Liver (tissue), 9 donors: Measurements from ENCODE around the gene MIER1. TPM values are rescaled to one million over a fixed set of nuclear protein-coding genes. Genes with fewer than 3 reads are reported as not detected.

ENCODE experiments used
- DNase-seq: peaks from one replicate; pipeline ENCODE4 v3.0.0-alpha.2; 2017; ENCODE audit warnings: low spot score
- H3K27ac ChIP-seq, 2 donors: one replicate each; pipeline ENCODE4 v1.7.0; 2013; ENCODE audit warnings: inconsistent platforms in 2 of 2, low read length in 2 of 2, control low read depth in 1 of 2, low read depth in 1 of 2, mild to moderate bottlenecking in 1 of 2
- H3K27me3 ChIP-seq, 4 donors: one replicate each; pipeline versions ENCODE4 v1.6.1 to v1.7.0; 2013; ENCODE audit warnings: low read length in 3 of 4, inconsistent platforms in 1 of 4, mild to moderate bottlenecking in 1 of 4, moderate library complexity in 1 of 4; ENCODE audit not compliant: control insufficient read depth in 4 of 4, insufficient read depth in 4 of 4
- H3K36me3 ChIP-seq, 4 donors: one replicate each; pipeline versions ENCODE4 v1.6.1 to v1.7.0; 2013; ENCODE audit warnings: low read length in 3 of 4, mild to moderate bottlenecking in 3 of 4, low read depth in 1 of 4, moderate library complexity in 1 of 4; ENCODE audit not compliant: control insufficient read depth in 4 of 4, insufficient read depth in 3 of 4
- H3K4me1 ChIP-seq, 4 donors: one replicate each; pipeline versions ENCODE4 v1.6.1 to v1.7.0; 2013; ENCODE audit warnings: low read length in 3 of 4, mild to moderate bottlenecking in 3 of 4, moderate library complexity in 1 of 4; ENCODE audit not compliant: control insufficient read depth in 4 of 4, insufficient read depth in 4 of 4
- H3K4me3 ChIP-seq, 3 donors: one replicate each; pipeline versions ENCODE4 v1.6.1 to v1.7.0; 2013; ENCODE audit warnings: low read length in 3 of 3, control low read depth in 1 of 3, low read depth in 1 of 3, mild to moderate bottlenecking in 1 of 3
- H3K9ac ChIP-seq, 2 donors: one replicate each; pipeline ENCODE4 v1.7.0; 2013; ENCODE audit warnings: low read length in 2 of 2, mild to moderate bottlenecking in 2 of 2, moderate library complexity in 2 of 2, control low read depth in 1 of 2, low read depth in 1 of 2
- H3K9me3 ChIP-seq, 4 donors: one replicate each; pipeline versions ENCODE4 v1.6.1 to v1.7.0; 2013; ENCODE audit warnings: low read length in 3 of 4; ENCODE audit not compliant: control insufficient read depth in 4 of 4
- EGR1 ChIP-seq, 2 donors: IDR thresholded peaks; 2 replicates each; pipeline ENCODE4 v1.6.1; 2016 to 2018; ENCODE audit warnings: antibody characterized with exemption in 2 of 2, low read depth in 2 of 2
- FOXA1 ChIP-seq: IDR thresholded peaks from 2 replicates; pipeline ENCODE4 v1.6.1; 2016; ENCODE audit warnings: antibody characterized with exemption
- FOXA2 ChIP-seq: IDR thresholded peaks from 2 replicates; pipeline ENCODE4 v1.6.1; 2016; ENCODE audit warnings: antibody characterized with exemption
- GABPA ChIP-seq, 2 donors: IDR thresholded peaks in 1 of 2; conservative IDR thresholded peaks in 1 of 2; 2 replicates each; pipeline ENCODE4 v1.6.1; 2016; ENCODE audit warnings: antibody characterized with exemption in 2 of 2, mild to moderate bottlenecking in 1 of 2, moderate library complexity in 1 of 2
- HNF4A ChIP-seq, 2 donors: conservative IDR thresholded peaks; 2 replicates each; pipeline ENCODE4 v1.6.1; 2016; ENCODE audit warnings: antibody characterized with exemption in 2 of 2, mild to moderate bottlenecking in 2 of 2
- HNF4G ChIP-seq: IDR thresholded peaks from 2 replicates; pipeline ENCODE4 v1.6.1; 2016; ENCODE audit warnings: antibody characterized with exemption
- JUND ChIP-seq, 2 donors: IDR thresholded peaks; 2 replicates each; pipeline ENCODE4 v1.6.1; 2016; ENCODE audit warnings: antibody characterized with exemption in 2 of 2
- NR2F2 ChIP-seq: IDR thresholded peaks from 2 replicates; pipeline ENCODE4 v1.6.1; 2016; ENCODE audit warnings: antibody characterized with exemption
- RAD21 ChIP-seq, 2 donors: IDR thresholded peaks; 2 replicates each; pipeline ENCODE4 v1.6.1; 2016; ENCODE audit warnings: antibody characterized with exemption in 2 of 2, mild to moderate bottlenecking in 2 of 2
- RXRA ChIP-seq, 2 donors: IDR thresholded peaks; 2 replicates each; pipeline ENCODE4 v1.6.1; 2017 to 2018; ENCODE audit warnings: antibody characterized with exemption in 2 of 2, mild to moderate bottlenecking in 1 of 2
- SP1 ChIP-seq: IDR thresholded peaks from 2 replicates; pipeline ENCODE4 v1.6.1; 2018; ENCODE audit warnings: antibody characterized with exemption, mild to moderate bottlenecking
- YY1 ChIP-seq: IDR thresholded peaks from 2 replicates; pipeline ENCODE4 v1.6.1; 2016; ENCODE audit warnings: antibody characterized with exemption, mild to moderate bottlenecking
- WGBS: extraction: QIAGEN DNeasy Blood & Tissue Kit; methylation state at CpG from one replicate; pipeline ENCODE4 v1.1.7; 2013; 5-methylcytosine and 5-hydroxymethylcytosine counted together
- polyA plus RNA-seq, 2 donors: library from polyadenylated mRNA; stranded (reverse) in 1 of 2; unstranded in 1 of 2; fragments of 200-250 nt in 1 of 2; fragments of >200 nt in 1 of 2; fragmentation: Nextera tagmentation in 1 of 2; extraction: Ambion mirVana in 1 of 2; gene quantifications; one replicate each; pipeline versions ENCODE4 v1.2.1 to v1.2.3, GENCODE V29; 2013 to 2015
- total RNA-seq, 2 donors: library from RNA; depleted of rRNA; stranded (reverse); fragments of >200 nt; gene quantifications; one replicate each; pipeline ENCODE4 v1.2.3, GENCODE V29; 2014
- TF ChIP-seq, protein P1 (sequence below): IDR thresholded peaks from 2 replicates; pipeline ENCODE4 v1.6.1; 2016; ENCODE audit warnings: antibody characterized with exemption
- TF ChIP-seq, protein P2 (sequence below): fragments of 150-350 bp; IDR thresholded peaks from 2 replicates; pipeline ENCODE4 v1.5.1; 2017; ENCODE audit warnings: improper control_type of control experiment, low read depth, low read length; ENCODE audit not compliant: missing input control
- TF ChIP-seq, protein P3 (sequence below): IDR thresholded peaks from 2 replicates; pipeline ENCODE4 v1.6.1; 2016; ENCODE audit warnings: antibody characterized with exemption
- TF ChIP-seq, protein P4 (sequence below): IDR thresholded peaks from 2 replicates; pipeline ENCODE4 v1.6.1; 2016; ENCODE audit warnings: antibody characterized with exemption
- TF ChIP-seq, protein P5 (sequence below): IDR thresholded peaks from 2 replicates; pipeline ENCODE4 v1.6.1; 2016; ENCODE audit warnings: antibody characterized with exemption, mild to moderate bottlenecking
- donor health status: healthy.
- donor health status: healthy.
- donor health status: healthy.
- donor health status: healthy.
- donor health status: healthy.

MIER1 gene
- total and polyA plus RNA-seq, 4 donors: 7.3 to 23.2 (median 16.6) TPM

DNA sequence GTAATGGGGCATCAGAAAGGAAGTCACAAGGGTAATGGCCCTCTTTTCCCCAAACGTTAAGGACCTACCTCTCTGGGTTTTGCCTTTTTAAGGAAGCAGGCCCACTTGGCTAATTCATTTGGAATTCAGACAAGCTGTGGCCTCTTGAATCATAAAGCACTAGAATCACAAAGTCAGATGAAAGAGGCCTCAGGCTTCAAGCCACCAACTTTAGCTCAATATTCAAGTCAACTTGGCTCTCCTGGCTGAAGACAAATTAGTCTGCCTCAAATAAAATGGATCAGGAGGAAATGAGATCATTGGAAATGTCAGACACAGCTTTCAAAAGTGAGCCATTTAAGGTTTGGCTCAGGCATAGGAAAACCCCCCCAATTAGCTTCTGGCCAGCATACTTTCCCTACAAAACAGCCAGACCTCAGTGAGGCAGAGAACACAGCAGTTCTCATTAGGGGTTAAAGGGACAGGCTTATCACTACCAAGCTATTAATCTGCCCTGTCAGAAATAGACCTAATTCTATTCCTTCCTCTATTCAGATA lies 94.9 kb downstream of the MIER1 start:
- H3K27me3 ChIP-seq: no peaks in the 10 kb centered on the region
- H3K4me3 ChIP-seq: no peak overlapping the region
- WGBS: 68% methylated on average over 1 of the region's 1 CpG
- H3K4me1 ChIP-seq: peaks cover 7 to 28% (median 21%) of the 10 kb centered on the region in 4 donors
- no peaks in the 10 kb centered on the region for H3K9me3 ChIP-seq
- no peak for DNase-seq
- peak overlapping the region; percentile 21 to 26 for H3K27ac ChIP-seq
- no peak overlapping the region for H3K9ac ChIP-seq
- peaks cover 2 to 22% (median 17%) of the 10 kb centered on the region in 4 donors for H3K36me3 ChIP-seq
- TF ChIP-seq HNF4A (conservative IDR thresholded peaks at IDR 0.05): no peak
- TF ChIP-seq NR2F2: peak; percentile 54

DNA sequence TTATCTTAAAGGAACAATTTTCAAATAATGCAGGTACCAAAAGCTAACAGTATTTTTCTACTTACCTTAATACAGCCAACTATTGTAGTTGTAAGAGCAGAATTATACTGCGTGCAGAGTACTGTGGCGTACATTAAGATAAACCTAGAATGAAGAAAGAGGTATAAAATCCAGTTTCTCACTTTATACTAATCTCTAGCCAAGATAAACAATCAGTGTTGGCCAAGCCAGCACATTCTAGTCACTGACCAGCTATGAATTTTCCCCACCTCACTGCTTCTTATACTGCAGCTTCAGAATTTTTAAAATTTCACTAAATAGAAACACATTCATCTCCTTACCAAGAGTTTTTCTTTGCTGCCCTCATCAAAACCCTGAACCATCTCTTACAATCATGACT lies 95.5 kb downstream of the MIER1 start:
- Histone ChIP-seq H3K9ac (no peak overlapping the region), H3K36me3 (peaks cover 2 to 22% (median 17%) of the 10 kb centered on the region in 4 donors), H3K4me3 (no peak overlapping the region), H3K4me1 (peaks cover 7 to 28% (median 21%) of the 10 kb centered on the region in 4 donors), H3K27ac (peak overlapping the region; percentile 21 to 26), H3K9me3 (no peaks in the 10 kb centered on the region), H3K27me3 (no peaks in the 10 kb centered on the region)
- WGBS: 39% methylated on average over 2 of the region's 2 CpGs
- DNase-seq: no peak
- TF ChIP-seq, protein P1, sequence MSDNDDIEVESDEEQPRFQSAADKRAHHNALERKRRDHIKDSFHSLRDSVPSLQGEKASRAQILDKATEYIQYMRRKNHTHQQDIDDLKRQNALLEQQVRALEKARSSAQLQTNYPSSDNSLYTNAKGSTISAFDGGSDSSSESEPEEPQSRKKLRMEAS: no peak
- peak; percentile 36 for TF ChIP-seq FOXA2
- TF ChIP-seq, protein P2, sequence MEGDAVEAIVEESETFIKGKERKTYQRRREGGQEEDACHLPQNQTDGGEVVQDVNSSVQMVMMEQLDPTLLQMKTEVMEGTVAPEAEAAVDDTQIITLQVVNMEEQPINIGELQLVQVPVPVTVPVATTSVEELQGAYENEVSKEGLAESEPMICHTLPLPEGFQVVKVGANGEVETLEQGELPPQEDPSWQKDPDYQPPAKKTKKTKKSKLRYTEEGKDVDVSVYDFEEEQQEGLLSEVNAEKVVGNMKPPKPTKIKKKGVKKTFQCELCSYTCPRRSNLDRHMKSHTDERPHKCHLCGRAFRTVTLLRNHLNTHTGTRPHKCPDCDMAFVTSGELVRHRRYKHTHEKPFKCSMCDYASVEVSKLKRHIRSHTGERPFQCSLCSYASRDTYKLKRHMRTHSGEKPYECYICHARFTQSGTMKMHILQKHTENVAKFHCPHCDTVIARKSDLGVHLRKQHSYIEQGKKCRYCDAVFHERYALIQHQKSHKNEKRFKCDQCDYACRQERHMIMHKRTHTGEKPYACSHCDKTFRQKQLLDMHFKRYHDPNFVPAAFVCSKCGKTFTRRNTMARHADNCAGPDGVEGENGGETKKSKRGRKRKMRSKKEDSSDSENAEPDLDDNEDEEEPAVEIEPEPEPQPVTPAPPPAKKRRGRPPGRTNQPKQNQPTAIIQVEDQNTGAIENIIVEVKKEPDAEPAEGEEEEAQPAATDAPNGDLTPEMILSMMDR: no peak
- TF ChIP-seq HNF4A (conservative IDR thresholded peaks at IDR 0.05): peak in 1 of 2 donors; percentile 29
- TF ChIP-seq, protein P3, sequence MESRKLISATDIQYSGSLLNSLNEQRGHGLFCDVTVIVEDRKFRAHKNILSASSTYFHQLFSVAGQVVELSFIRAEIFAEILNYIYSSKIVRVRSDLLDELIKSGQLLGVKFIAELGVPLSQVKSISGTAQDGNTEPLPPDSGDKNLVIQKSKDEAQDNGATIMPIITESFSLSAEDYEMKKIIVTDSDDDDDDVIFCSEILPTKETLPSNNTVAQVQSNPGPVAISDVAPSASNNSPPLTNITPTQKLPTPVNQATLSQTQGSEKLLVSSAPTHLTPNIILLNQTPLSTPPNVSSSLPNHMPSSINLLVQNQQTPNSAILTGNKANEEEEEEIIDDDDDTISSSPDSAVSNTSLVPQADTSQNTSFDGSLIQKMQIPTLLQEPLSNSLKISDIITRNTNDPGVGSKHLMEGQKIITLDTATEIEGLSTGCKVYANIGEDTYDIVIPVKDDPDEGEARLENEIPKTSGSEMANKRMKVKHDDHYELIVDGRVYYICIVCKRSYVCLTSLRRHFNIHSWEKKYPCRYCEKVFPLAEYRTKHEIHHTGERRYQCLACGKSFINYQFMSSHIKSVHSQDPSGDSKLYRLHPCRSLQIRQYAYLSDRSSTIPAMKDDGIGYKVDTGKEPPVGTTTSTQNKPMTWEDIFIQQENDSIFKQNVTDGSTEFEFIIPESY: no peak
- TF ChIP-seq GABPA (IDR thresholded peaks at IDR 0.05 in 1 of 2, conservative IDR thresholded peaks at IDR 0.05 in 1 of 2): no peak
- no peak for TF ChIP-seq RAD21 (IDR thresholded peaks at IDR 0.05)
- TF ChIP-seq HNF4G: no peak

DNA sequence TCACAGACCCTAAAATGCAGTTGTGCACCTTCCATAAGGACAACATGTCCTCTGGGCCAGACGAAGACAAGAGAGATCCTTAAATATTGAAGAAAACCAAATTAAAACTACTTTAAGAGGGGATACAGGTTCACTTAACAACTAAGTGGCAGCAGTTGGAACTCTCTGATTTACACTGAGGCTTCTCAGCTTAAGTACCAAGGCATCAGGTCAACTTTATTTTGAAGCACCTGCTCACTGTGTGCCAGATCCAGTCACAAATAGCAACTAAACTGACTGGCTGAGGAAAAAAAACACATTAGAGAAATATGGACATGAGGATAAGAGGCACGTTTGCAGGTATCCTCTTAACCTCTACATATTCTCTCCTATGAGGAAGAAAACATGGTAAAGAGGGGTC lies 96.0 kb downstream of the MIER1 start:
- no peak overlapping the region for H3K27ac ChIP-seq
- TF ChIP-seq RAD21 (IDR thresholded peaks at IDR 0.05): no peak
- TF ChIP-seq RXRA (IDR thresholded peaks at IDR 0.05): no peak
- TF ChIP-seq NR2F2: no peak
- no peak for TF ChIP-seq SP1
- TF ChIP-seq FOXA2: no peak
- TF ChIP-seq FOXA1: no peak
- TF ChIP-seq, protein P4, sequence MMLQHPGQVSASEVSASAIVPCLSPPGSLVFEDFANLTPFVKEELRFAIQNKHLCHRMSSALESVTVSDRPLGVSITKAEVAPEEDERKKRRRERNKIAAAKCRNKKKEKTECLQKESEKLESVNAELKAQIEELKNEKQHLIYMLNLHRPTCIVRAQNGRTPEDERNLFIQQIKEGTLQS: no peak
- no peak for TF ChIP-seq HNF4A (conservative IDR thresholded peaks at IDR 0.05)
- no peak for TF ChIP-seq HNF4G
- TF ChIP-seq YY1: no peak
- no peak for TF ChIP-seq GABPA (IDR thresholded peaks at IDR 0.05 in 1 of 2, conservative IDR thresholded peaks at IDR 0.05 in 1 of 2)
- no peak for TF ChIP-seq JUND (IDR thresholded peaks at IDR 0.05)
- TF ChIP-seq, protein P2: no peak
- TF ChIP-seq, protein P5, sequence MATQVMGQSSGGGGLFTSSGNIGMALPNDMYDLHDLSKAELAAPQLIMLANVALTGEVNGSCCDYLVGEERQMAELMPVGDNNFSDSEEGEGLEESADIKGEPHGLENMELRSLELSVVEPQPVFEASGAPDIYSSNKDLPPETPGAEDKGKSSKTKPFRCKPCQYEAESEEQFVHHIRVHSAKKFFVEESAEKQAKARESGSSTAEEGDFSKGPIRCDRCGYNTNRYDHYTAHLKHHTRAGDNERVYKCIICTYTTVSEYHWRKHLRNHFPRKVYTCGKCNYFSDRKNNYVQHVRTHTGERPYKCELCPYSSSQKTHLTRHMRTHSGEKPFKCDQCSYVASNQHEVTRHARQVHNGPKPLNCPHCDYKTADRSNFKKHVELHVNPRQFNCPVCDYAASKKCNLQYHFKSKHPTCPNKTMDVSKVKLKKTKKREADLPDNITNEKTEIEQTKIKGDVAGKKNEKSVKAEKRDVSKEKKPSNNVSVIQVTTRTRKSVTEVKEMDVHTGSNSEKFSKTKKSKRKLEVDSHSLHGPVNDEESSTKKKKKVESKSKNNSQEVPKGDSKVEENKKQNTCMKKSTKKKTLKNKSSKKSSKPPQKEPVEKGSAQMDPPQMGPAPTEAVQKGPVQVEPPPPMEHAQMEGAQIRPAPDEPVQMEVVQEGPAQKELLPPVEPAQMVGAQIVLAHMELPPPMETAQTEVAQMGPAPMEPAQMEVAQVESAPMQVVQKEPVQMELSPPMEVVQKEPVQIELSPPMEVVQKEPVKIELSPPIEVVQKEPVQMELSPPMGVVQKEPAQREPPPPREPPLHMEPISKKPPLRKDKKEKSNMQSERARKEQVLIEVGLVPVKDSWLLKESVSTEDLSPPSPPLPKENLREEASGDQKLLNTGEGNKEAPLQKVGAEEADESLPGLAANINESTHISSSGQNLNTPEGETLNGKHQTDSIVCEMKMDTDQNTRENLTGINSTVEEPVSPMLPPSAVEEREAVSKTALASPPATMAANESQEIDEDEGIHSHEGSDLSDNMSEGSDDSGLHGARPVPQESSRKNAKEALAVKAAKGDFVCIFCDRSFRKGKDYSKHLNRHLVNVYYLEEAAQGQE: no peak
- no peak for TF ChIP-seq EGR1 (IDR thresholded peaks at IDR 0.05; ENCODE audit: low read depth in 2 of 2)

More for the DNA sequence above, 96.0 kb downstream of the MIER1 start:
- WGBS: 57% methylated on average over 2 of the region's 2 CpGs
- H3K9me3 ChIP-seq: no peaks in the 10 kb centered on the region
- DNase-seq: no peak
- peaks cover 2 to 22% (median 17%) of the 10 kb centered on the region in 4 donors for H3K36me3 ChIP-seq
- H3K4me1 ChIP-seq: peaks cover 7 to 28% (median 21%) of the 10 kb centered on the region in 4 donors
- no peaks in the 10 kb centered on the region for H3K27me3 ChIP-seq
- no peak overlapping the region for H3K4me3 ChIP-seq
- H3K9ac ChIP-seq: no peak overlapping the region
